Measurements from ENCODE around the gene GNPTG. TPM values are rescaled to one million over a fixed set of nuclear protein-coding genes. Genes with fewer than 3 reads are reported as not detected.

The GNPTG gene
- total and polyA plus RNA-seq, 2 of the 8 experiments (the other 6 are each of a cell fraction or from before 2014, with no cell fraction given), result 26.2 to 51.2 TPM

GRCh38 chr16:1320097-1320496, 31.6 kb upstream of the GNPTG start (continued):
- TF ChIP-seq CHD7 (IDR thresholded peaks at IDR 0.05; ENCODE audit: insufficient replicate concordance, low read length), result no peak
- no peak for TF ChIP-seq BACH1 (IDR thresholded peaks at IDR 0.05; ENCODE audit: low read length)
- TF ChIP-seq ZNF274 (IDR thresholded peaks at IDR 0.05; ENCODE audit: borderline replicate concordance, extremely low read depth, low read length), result no peak
- no peak for TF ChIP-seq TAF1 (IDR thresholded peaks at IDR 0.05; ENCODE audit: low read depth, low read length)
- TF ChIP-seq USF2 (IDR thresholded peaks at IDR 0.05; ENCODE audit: low read length), result no peak
- TF ChIP-seq SP2 (IDR thresholded peaks at IDR 0.05; ENCODE audit: low read length), result no peak
- TF ChIP-seq SUZ12 (IDR thresholded peaks at IDR 0.05; ENCODE audit: low read length), result no peak
- no peak for TF ChIP-seq RBBP5 (IDR thresholded peaks at IDR 0.05; ENCODE audit: borderline replicate concordance, low read depth, low read length)
- no peak for TF ChIP-seq BRCA1 (IDR thresholded peaks at IDR 0.05; ENCODE audit: low read depth, low read length)
- no peak for TF ChIP-seq MAX (IDR thresholded peaks at IDR 0.05)
